GM12865 (cell line): ENCODE measurements around the gene COQ5.

ENCODE experiments used
- DNase-seq: peaks from one replicate; pipeline ENCODE4 v3.0.0; 2010; ENCODE audit warnings: low read depth
- H3K4me3 ChIP-seq: 2 replicates; pipeline ENCODE4 v1.5.1; 2011; ENCODE audit warnings: mild to moderate bottlenecking, low read depth, low read length, control low read depth
- CTCF ChIP-seq: IDR thresholded peaks from 2 replicates; pipeline ENCODE4 v1.5.1; 2011; ENCODE audit warnings: low read length, control low read depth, low read depth, inconsistent platforms; ENCODE audit not compliant: insufficient read depth; ENCODE audit errors: missing control alignments

COQ5 gene

GRCh38 chr12:120465756-120466155 is 63.2 kb downstream of the COQ5 start:
- no peak for DNase-seq

GRCh38 chr12:120463712-120464111 is 65.2 kb downstream of the COQ5 start:
- no peak for DNase-seq
- H3K4me3 ChIP-seq = no peak overlapping the region
- no peak for TF ChIP-seq CTCF

More at GRCh38 chr12:120465756-120466155, 63.2 kb downstream of the COQ5 start:
- no peak overlapping the region for H3K4me3 ChIP-seq
- TF ChIP-seq CTCF = no peak

DNA sequence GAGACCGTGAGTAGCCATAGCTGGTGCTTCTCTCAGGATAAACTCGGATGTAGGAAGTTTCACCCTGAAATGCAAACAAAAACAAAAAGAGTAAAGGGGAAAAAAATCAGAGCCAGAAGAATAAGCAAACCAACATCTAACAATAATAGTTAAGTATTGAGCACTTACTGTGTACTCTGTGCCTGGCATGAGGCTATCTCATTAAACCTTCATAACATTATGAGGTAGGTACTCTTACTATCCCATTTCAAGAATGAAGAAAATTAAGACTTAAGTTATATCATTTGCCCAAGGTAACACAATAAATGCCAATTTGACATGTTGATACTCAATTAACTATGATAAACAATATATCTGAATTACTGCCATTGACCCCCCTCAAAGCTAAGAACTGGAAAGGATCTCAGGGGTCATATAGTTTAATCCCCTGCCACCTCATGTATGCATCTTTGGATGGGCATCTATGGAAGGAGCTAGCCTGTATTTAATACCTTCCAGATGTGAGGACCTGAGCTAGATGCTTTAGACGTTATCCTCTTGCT is 66.8 kb downstream of the COQ5 start:
- DNase-seq = no peak
- H3K4me3 ChIP-seq = no peak overlapping the region
- TF ChIP-seq CTCF = no peak

DNA sequence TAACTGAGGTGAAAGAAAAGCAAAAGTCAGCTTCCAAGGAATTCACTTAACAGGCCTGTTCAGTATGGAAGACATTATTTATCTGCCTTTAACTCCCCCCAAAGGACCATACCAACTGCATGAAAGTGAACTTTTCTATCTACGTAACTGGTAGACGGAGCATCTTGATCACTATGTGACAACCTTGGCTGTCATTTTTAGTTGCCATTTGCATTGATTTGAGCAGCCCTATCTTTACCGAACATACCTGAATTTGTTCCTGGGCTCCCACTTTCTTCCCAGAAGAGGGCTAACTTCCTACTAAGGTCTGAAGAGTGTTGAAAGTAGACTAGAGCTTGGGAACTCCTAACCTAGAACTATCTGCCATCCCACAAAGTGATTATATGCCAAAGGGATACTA is 68.8 kb downstream of the COQ5 start:
- DNase-seq = no peak
- no peak overlapping the region for H3K4me3 ChIP-seq
- TF ChIP-seq CTCF = no peak

GRCh38 chr12:120457133-120457532 is 71.8 kb downstream of the COQ5 start:
- peak; percentile 38 for TF ChIP-seq CTCF
- no peak overlapping the region for H3K4me3 ChIP-seq
- DNase-seq = peak; percentile 45

DNA sequence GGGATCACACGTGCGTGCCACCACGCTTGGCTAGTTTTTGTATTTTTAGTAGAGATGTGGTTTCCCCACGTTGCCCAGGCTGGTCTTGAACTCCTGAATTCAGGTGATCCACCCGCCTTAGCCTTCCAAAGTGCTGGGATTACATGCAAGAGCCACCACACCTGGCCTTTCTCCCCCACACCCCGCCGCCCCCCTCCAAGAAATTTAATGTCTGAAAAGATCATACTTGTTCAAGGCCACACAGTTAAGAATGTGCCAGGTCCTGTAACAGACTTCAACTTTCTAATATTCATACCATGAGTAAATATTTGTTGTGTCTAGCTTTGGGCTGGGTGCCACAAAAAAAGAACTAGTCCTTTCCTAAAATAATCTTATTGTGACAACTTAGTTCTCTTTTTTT is 73.7 kb downstream of the COQ5 start:
- no peak for DNase-seq
- TF ChIP-seq CTCF = no peak

GRCh38 chr12:120453977-120454376 is 75.0 kb downstream of the COQ5 start:
- H3K4me3 ChIP-seq = no peak overlapping the region
- peak; percentile 65 for TF ChIP-seq CTCF
- peak; percentile 52 for DNase-seq

More for the DNA sequence above, 73.7 kb downstream of the COQ5 start:
- H3K4me3 ChIP-seq = no peak overlapping the region
